ENCODE data around the gene HDAC8. TPM values are rescaled to one million over a fixed set of nuclear protein-coding genes. Genes with fewer than 3 reads are reported as not detected.
"Not testable (repeated sequence)": the region's sequence is repeated elsewhere in the genome, so short reads cannot be mapped to it uniquely, and the experiment has no call there.

The HDAC8 gene
- total RNA-seq, 2 donors from 2014 or later: 32.5 to 63.8 TPM

DNA sequence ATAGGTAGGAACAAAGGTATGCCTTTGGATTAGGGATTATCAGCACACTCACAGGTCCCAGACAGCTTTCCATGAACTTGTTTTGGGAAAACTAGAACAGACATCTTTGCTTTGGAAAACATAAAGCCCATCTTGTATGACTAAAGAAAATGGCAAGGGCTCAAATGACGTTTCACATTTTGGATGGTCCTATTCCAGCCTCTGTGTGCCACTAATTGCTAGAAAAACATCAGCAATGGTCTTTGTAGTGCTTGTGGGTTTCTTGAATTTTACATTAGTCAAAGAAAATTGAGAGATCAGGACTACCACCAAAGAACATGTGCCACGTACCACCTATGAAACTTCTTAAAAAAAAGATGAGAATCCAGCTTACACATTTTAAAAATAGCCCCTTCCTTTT, 111.4 kb downstream of the HDAC8 start:
- no peak for DNase-seq (ENCODE audit: low spot score)
- no peak overlapping the region for H3K4me3 ChIP-seq
- ATAC-seq (ENCODE audit: insufficient number of reproducible peaks, low FRiP score, low read depth): no peak
- H3K27me3 ChIP-seq (replicated peaks; ENCODE audit: insufficient read depth): no peaks in the 10 kb centered on the region
- TF ChIP-seq, protein P1, sequence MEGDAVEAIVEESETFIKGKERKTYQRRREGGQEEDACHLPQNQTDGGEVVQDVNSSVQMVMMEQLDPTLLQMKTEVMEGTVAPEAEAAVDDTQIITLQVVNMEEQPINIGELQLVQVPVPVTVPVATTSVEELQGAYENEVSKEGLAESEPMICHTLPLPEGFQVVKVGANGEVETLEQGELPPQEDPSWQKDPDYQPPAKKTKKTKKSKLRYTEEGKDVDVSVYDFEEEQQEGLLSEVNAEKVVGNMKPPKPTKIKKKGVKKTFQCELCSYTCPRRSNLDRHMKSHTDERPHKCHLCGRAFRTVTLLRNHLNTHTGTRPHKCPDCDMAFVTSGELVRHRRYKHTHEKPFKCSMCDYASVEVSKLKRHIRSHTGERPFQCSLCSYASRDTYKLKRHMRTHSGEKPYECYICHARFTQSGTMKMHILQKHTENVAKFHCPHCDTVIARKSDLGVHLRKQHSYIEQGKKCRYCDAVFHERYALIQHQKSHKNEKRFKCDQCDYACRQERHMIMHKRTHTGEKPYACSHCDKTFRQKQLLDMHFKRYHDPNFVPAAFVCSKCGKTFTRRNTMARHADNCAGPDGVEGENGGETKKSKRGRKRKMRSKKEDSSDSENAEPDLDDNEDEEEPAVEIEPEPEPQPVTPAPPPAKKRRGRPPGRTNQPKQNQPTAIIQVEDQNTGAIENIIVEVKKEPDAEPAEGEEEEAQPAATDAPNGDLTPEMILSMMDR (IDR thresholded peaks at IDR 0.05): no peak
- H3K9me3 ChIP-seq: no peaks in the 10 kb centered on the region
- no peaks in the 10 kb centered on the region for H3K4me1 ChIP-seq (ENCODE audit: control insufficient read depth in 1 of 2, low read depth in 2 of 2)
- no peaks in the 10 kb centered on the region for H3K36me3 ChIP-seq
- no peak overlapping the region for H3K27ac ChIP-seq

DNA sequence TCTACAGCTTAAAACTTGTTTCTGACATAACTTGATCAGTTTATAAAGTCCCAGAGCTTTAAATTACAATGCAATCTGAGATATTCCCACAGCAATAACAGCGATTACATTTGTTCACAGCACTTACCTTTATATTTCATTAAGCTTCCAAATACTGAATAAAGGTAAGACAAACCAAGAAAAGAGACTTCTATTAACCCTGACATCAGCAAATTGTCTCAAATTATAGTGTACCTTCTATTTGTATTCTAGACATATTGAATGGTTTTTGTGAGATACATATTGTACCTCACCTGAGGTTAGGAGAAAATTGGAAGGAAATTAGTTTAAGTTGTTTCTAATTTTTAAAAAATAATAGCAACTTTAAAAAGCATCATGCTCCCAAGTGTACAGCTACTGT, 111.9 kb downstream of the HDAC8 start:
- H3K36me3 ChIP-seq: no peaks in the 10 kb centered on the region
- H3K9me3 ChIP-seq: no peaks in the 10 kb centered on the region
- TF ChIP-seq, protein P1 (IDR thresholded peaks at IDR 0.05): no peak
- H3K4me3 ChIP-seq: no peak overlapping the region
- ATAC-seq (ENCODE audit: insufficient number of reproducible peaks, low FRiP score, low read depth) (no peak), DNase-seq (ENCODE audit: low spot score) (no peak)
- no peak overlapping the region for H3K27ac ChIP-seq
- H3K27me3 ChIP-seq (replicated peaks; ENCODE audit: insufficient read depth): no peaks in the 10 kb centered on the region
- H3K4me1 ChIP-seq (ENCODE audit: control insufficient read depth in 1 of 2, low read depth in 2 of 2): no peaks in the 10 kb centered on the region

DNA sequence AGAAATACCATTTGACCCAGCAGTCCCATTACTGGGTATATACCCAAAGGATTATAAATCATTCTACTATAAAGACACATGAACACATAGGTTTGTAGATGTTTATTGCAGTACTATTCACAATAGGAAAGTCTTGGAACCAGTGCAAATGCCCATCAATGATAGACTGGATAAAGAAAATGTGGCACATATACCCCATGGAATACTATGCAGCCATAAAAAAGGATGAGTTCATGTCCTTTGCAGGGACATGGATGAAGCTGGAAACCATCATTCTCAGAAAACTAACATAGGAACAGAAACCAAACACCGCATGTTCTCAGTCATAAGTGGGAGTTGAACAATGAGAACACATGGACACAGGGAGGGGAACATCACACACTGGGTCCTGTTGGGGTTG, 123.6 kb downstream of the HDAC8 start:
- not testable (repeated sequence) for H3K4me1 ChIP-seq (ENCODE audit: control insufficient read depth in 1 of 2, low read depth in 2 of 2); H3K27me3 ChIP-seq (replicated peaks; ENCODE audit: insufficient read depth); H3K27ac ChIP-seq; H3K36me3 ChIP-seq; ATAC-seq (ENCODE audit: insufficient number of reproducible peaks, low FRiP score, low read depth); H3K4me3 ChIP-seq; DNase-seq (ENCODE audit: low spot score); H3K9me3 ChIP-seq

DNA sequence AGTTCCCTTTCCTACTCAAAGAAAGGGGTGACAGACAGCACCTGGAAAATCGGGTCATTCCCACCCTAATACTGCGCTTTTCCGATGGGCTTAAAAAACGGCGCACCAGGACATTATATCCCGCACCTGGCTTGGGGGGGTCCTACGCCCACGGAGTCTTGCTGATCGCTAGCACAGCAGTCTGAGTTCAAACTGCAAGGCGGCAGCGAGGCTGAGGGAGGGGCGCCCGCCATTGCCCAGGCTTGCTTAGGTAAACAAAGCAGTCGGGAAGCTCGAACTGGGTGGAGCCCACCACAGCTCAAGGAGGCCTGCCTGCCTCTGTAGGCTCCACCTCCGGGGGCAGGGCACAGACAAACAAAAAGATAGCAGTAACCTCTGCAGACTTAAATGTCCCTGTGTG, 131.9 kb downstream of the HDAC8 start:
- not testable (repeated sequence) for ATAC-seq (ENCODE audit: insufficient number of reproducible peaks, low FRiP score, low read depth); DNase-seq (ENCODE audit: low spot score); H3K36me3 ChIP-seq

DNA sequence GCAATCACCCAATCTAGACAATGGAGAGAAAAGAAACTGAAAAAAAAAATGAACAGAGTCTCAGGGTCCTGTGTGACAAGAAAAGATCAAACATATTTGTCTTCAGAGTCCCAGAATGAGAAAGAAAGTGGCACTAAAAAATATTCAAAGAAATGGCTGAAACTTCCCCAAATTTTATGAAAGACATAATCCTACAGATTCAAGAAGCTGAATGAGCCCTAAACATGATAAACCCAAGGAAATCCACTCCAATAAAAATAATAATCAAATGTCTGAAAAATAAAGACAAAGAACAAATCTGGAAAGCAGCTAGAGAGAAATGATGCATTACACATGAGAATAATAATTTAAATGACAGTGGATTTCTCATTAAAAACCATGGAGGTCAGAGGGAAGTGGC, 136.6 kb downstream of the HDAC8 start:
- Histone ChIP-seq H3K4me3 (no peak overlapping the region), H3K27me3 (replicated peaks; ENCODE audit: insufficient read depth) (no peaks in the 10 kb centered on the region), H3K9me3 (no peaks in the 10 kb centered on the region), H3K36me3 (peaks cover 5% of the 10 kb centered on the region), H3K4me1 (ENCODE audit: control insufficient read depth in 1 of 2, low read depth in 2 of 2) (no peaks in the 10 kb centered on the region), H3K27ac (no peak overlapping the region)
- TF ChIP-seq, protein P1 (IDR thresholded peaks at IDR 0.05): no peak
- ATAC-seq (ENCODE audit: insufficient number of reproducible peaks, low FRiP score, low read depth) (no peak), DNase-seq (ENCODE audit: low spot score) (no peak)

More for the DNA sequence above, 131.9 kb downstream of the HDAC8 start:
- not testable (repeated sequence) for H3K27ac ChIP-seq; H3K4me1 ChIP-seq (ENCODE audit: control insufficient read depth in 1 of 2, low read depth in 2 of 2); H3K9me3 ChIP-seq; H3K4me3 ChIP-seq; H3K27me3 ChIP-seq (replicated peaks; ENCODE audit: insufficient read depth)

DNA sequence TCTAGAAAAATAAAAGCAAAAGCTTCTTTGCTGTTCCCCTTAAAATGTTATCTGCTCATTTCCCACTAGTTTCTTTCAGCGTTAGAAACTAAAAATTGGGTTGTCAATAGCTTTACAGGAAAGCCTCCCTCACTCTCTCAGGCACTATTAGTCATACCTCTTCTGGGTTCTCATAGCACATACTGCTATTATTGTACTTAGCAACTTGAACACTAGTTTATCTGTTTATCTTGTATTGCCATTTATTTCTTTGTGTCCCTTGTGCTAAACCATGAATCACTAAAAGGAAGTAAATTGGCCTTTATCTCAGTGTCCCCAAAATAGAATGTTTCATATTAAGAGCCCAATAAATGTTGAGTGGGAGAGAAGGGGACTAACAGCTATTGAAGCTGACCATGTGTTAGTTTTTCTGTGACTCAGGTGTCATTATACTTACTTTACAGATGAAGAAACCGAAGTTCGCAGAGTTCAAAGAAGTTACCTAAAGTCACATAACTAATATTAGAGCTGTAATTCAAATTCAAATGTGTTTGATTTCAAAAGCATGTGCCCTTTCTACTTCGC, 142.2 kb downstream of the HDAC8 start:
- no peaks in the 10 kb centered on the region for H3K4me1 ChIP-seq (ENCODE audit: control insufficient read depth in 1 of 2, low read depth in 2 of 2)
- H3K36me3 ChIP-seq: no peaks in the 10 kb centered on the region
- H3K9me3 ChIP-seq: no peaks in the 10 kb centered on the region
- ATAC-seq (ENCODE audit: insufficient number of reproducible peaks, low FRiP score, low read depth) (no peak), DNase-seq (ENCODE audit: low spot score) (no peak)
- TF ChIP-seq, protein P1 (IDR thresholded peaks at IDR 0.05): no peak
- H3K4me3 ChIP-seq: no peak overlapping the region
- no peaks in the 10 kb centered on the region for H3K27me3 ChIP-seq (replicated peaks; ENCODE audit: insufficient read depth)
- H3K27ac ChIP-seq: no peak overlapping the region

Data from thoracic aorta (tissue), 2 donors.